Type B pancreatic cell (in vitro differentiated cells): ENCODE measurements around the gene FRMD8. TPM values are rescaled to one million over a fixed set of nuclear protein-coding genes. Genes with fewer than 3 reads are reported as not detected.

Experiments
- DNase-seq: peaks from one replicate; pipeline ENCODE4 v3.0.0; 2021; ENCODE audit warnings: mixed read lengths; ENCODE audit not compliant: unreplicated experiment; ENCODE audit errors: extremely low spot score
- H3K27ac Mint-ChIP-seq: 2 replicates; pipeline ENCODE4 v1.8.0; 2021; ENCODE audit warnings: mild to moderate bottlenecking, mixed read lengths
- H3K27me3 Mint-ChIP-seq: 2 replicates; pipeline ENCODE4 v1.8.0; 2021; ENCODE audit warnings: mixed read lengths
- H3K36me3 Mint-ChIP-seq: 2 replicates; pipeline ENCODE4 v1.8.0; 2021; ENCODE audit warnings: mixed read lengths
- H3K4me1 Mint-ChIP-seq: one replicate; pipeline ENCODE4 v1.8.0; 2021; ENCODE audit warnings: mixed read lengths; ENCODE audit not compliant: unreplicated experiment
- H3K4me3 Mint-ChIP-seq: 2 replicates; pipeline ENCODE4 v1.8.0; 2021; ENCODE audit warnings: mild to moderate bottlenecking, mixed read lengths
- H3K9me3 Mint-ChIP-seq: 2 replicates; pipeline ENCODE4 v1.8.0; 2021; ENCODE audit warnings: mixed read lengths
- CTCF ChIP-seq: fragments of 200-600 bp; sonication (generic); conservative IDR thresholded peaks from 2 replicates; pipeline ENCODE4 v1.5.0; 2021; ENCODE audit warnings: antibody characterized with exemption, mild to moderate bottlenecking
- total RNA-seq: library from RNA; stranded (reverse); gene quantifications from 2 replicates; pipeline ENCODE4 v1.2.1, GENCODE V29; 2021; ENCODE audit warnings: low replicate concordance

FRMD8 gene
- total RNA-seq, 1 donor from 2014 or later = 35.0 TPM

- Mint-ChIP-seq H3K27me3 (no peaks in the 10 kb centered on the region), H3K9me3 (no peaks in the 10 kb centered on the region), H3K4me3 (peak overlapping the region; percentile 24), H3K36me3 (no peaks in the 10 kb centered on the region), H3K27ac (no peak overlapping the region), H3K4me1 (peaks cover 29% of the 10 kb centered on the region)
- no peak for TF ChIP-seq CTCF
- no peak for DNase-seq
These were observed 70.0 kb downstream of the FRMD8 start for GRCh38 chr11:65456418-65456817.

GRCh38 chr11:65459552-65459951 is 73.1 kb downstream of the FRMD8 start:
- Mint-ChIP-seq H3K36me3 (no peaks in the 10 kb centered on the region), H3K4me3 (no peak overlapping the region), H3K27me3 (no peaks in the 10 kb centered on the region), H3K9me3 (no peaks in the 10 kb centered on the region), H3K27ac (no peak overlapping the region), H3K4me1 (peaks cover 15% of the 10 kb centered on the region)
- DNase-seq = no peak
- TF ChIP-seq CTCF = no peak

Other genes starting within 250 kb of the FRMD8 start
- not detected in 2 replicates for gene SPDYC, start 216.4 kb upstream of the FRMD8 start, total RNA-seq
- 225 and 505 TPM in 2 replicates for gene CAPN1, start 204.7 kb upstream of the FRMD8 start, total RNA-seq
- gene POLA2, start 124.7 kb upstream of the FRMD8 start, total RNA-seq = 18.4 and 32.4 TPM in 2 replicates
- gene CDC42EP2, start 71.8 kb upstream of the FRMD8 start, total RNA-seq = 9.4 and 12.9 TPM in 2 replicates
- 64.7 and 85.5 TPM in 2 replicates for gene DPF2, start 52.8 kb upstream of the FRMD8 start, total RNA-seq
- 1.2 and 1.3 TPM in 2 replicates for gene TIGD3, start 31.9 kb upstream of the FRMD8 start, total RNA-seq
- 1.9 and 5.6 TPM in 2 replicates for gene SLC25A45, start 4.0 kb upstream of the FRMD8 start, total RNA-seq
- gene NEAT1, start 36.2 kb downstream of the FRMD8 start, total RNA-seq = 229 and 395 TPM in 2 replicates
- gene MALAT1, start 112.4 kb downstream of the FRMD8 start, total RNA-seq = 4,133 and 6,276 TPM in 2 replicates
- 79.4 and 80.4 TPM in 2 replicates for gene SCYL1, start 138.4 kb downstream of the FRMD8 start, total RNA-seq
- gene LTBP3, start 171.7 kb downstream of the FRMD8 start, total RNA-seq = 71.8 and 74.1 TPM in 2 replicates
- 32.2 and 33.9 TPM in 2 replicates for gene ZNRD2, start 183.8 kb downstream of the FRMD8 start, total RNA-seq
- 55.7 and 56.1 TPM in 2 replicates for gene FAM89B, start 185.9 kb downstream of the FRMD8 start, total RNA-seq
- gene EHBP1L1, start 189.4 kb downstream of the FRMD8 start, total RNA-seq = 10.9 and 14.7 TPM in 2 replicates
- 0.36 and 1.1 TPM in 2 replicates for gene KCNK7, start 209.2 kb downstream of the FRMD8 start, total RNA-seq
- gene MAP3K11, start 227.6 kb downstream of the FRMD8 start, total RNA-seq = 56.7 and 61.9 TPM in 2 replicates
- gene PCNX3, start 229.1 kb downstream of the FRMD8 start, total RNA-seq = 44.9 and 49.2 TPM in 2 replicates